Measurements from ENCODE around the gene ARVCF.

Gene ARVCF

DNA sequence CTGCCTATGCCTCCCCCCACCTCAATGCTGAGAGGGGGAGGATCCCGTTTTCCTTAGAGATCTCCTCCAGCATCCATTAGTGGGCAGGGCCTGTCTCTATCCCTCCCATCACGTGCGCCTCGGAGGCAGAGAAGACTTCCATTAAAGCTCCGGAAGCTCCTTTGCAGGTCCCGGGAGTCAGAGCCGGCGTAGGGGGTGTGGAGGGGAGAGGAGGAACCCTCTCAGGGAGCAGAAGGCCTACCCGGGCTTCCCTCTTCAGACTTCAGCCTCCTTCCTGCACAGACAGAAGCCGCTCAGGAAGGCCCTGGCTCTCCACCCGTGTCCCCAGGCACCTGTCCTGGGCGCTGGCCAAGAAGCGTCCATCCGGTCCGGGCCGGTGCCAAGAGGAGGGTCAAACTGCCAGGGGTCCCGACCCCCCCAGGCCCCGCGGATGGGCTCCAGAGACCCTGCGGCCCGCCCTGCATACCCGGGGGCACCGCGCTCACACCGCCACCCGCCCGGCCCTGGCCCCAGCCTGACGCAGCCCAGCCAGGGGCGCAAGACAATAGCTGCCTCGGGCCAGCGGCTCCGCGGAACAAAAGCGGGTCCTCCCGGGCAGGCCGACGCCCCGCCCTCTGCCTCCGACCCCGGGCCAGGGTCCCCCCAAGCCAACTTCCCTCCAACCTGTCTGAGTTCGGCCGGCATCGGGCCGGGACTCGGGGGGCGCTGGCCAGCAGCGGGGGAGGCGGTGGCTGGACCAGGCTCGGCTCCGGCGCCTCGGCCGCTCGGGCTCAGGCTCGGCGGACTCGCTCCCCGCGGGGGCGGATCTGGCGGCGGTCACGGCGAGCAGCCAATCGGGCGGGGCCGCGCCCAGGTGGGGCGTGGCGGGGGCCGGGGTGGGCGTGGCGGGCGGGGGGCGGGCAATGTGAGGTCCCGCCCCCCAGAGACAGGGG, 29.9 kb downstream of the ARVCF start:
- peak; percentile 21 for DNase-seq (ENCODE audit: low read depth, low spot score)

DNA sequence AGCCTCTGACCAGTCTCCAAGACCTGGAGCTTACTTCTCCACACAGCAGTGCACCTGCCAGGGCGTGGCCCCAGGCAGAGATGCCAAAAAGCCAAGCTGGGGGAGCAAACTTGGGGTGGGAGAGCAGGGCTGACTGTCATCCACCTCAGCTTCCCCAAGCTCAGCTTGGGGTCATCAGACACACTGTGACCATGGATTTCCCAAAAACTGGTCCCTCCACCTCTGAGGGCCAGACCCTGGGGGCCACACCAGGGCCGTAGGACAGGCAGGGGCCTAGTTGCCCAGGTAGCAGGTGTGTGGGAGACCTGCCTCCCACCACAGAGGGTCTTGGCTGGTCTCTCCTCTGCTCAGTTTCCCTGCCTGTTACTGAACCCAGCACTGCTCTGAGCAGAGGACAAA, 30.6 kb downstream of the ARVCF start:
- no peak for DNase-seq (ENCODE audit: low read depth, low spot score)

DNA sequence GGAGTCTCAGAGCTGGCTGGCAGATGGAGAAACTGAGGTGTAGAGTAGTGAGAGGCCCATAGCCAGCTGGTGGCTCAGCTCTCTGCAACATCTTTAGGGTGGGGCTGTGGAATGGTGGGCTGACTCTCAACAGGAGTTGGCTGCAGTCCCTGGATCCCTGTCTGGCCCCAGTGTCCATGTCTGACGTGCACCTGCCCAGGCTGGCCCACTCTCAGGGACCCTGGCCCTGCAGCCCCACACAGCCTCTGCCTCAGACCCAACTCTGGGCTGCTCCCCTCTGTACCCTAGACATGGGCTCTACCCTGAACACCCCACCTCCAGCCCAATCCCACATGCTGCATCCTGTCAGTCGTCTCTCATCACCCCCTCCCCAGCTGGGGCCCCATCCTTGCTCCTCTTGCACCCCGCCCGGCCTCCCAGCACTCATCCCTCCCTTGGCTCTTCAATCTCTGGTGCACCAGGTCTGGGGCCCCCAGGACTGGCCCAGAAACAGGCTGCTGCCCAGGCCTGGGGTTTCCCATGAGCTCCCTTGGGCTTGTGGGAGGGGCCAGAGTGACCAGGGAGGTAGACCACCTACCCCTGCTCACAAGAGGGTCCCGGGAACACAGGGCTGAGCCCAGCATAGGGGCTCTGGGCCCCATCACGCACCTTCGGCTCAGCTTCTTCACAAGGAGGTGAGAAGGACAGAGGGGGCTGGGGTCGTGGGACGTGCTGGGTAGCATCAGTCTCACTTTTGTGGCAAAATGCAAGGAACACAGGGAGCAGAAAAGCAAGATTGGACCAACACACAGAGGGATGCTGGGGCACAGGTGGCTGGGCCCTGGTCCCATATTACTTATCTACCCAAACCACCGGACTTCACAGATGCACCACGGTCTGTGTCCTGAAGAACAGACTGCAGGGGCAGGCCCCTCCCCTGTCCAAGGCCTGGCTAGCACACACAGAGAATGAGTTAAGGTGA, 31.5 kb downstream of the ARVCF start:
- no peak for DNase-seq (ENCODE audit: low read depth, low spot score)

DNA sequence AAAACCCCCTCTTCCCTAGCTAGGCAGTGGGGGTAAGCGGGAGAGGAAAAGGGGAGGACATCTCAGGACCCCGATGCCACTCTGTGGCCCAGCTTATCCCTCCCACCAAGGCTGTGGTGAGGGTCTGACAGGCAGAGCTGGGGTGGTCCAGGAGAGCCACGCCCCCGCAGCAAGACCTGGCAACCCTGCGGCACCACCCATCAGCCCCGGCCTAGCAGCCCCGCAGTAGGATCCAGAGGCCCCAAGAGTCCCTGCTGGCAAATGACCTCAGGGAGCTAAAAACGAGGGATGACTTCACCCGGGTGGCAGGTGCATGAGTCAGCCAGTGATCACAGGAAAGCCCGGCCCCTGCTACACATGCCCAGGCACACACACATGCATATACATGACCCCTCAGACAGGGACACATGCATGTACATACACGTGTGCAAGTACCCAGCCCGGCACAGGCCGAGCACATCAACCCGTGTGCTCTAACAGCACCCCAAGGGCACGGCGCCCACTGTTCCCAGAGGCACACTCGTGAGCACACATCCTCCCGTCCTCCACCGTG, 32.3 kb downstream of the ARVCF start:
- no peak for DNase-seq (ENCODE audit: low read depth, low spot score)

DNA sequence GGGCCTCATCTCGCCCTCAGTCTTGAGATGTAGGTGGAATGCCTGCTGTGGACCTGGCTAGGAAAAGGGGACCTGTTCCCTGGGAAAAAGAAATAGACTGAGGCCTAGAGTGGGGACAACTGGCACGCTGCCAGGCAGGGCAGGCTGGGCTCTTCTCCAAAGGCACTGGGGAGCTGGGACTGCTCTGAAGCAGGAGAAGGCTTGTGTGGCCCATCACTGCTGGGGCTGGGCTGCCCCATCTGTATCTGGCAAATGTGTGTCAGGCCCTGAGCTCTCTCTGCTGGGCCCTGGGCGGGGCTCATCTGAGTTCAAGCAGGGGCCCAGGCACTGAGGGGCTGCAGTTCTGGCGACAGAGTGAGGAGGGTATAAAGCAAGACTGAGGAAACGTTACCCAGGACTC, 32.9 kb downstream of the ARVCF start:
- DNase-seq (ENCODE audit: low read depth, low spot score), result no peak

DNA sequence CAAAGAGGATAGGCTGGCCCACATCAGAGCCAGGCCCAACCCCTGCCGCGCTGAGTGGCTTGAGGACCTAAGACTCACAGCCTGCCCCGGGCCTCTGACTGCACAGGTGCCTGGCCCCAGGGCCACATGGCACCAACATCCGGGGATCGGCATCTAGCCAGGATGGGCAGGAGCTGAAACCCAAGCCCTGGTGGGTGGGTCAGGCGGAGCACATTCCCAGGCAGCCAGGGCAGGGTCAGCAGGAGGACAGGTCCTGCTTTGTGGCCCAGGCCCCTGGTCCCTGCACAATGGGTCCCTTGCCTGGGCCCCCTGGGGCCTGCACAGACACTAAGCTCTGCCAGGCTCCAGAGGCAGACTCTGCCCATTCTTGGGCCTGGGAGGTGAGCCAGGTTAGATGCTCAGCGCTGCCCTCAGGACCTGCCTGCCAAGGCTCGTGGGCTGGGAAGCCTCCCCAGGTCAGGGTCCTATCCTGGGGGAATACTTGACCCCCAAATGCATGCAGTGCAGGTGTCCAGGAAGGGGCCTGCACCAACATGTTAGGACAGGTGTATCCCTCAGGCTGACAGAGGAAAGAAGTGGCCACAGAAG, 33.5 kb downstream of the ARVCF start:
- DNase-seq (ENCODE audit: low read depth, low spot score), result no peak

DNA sequence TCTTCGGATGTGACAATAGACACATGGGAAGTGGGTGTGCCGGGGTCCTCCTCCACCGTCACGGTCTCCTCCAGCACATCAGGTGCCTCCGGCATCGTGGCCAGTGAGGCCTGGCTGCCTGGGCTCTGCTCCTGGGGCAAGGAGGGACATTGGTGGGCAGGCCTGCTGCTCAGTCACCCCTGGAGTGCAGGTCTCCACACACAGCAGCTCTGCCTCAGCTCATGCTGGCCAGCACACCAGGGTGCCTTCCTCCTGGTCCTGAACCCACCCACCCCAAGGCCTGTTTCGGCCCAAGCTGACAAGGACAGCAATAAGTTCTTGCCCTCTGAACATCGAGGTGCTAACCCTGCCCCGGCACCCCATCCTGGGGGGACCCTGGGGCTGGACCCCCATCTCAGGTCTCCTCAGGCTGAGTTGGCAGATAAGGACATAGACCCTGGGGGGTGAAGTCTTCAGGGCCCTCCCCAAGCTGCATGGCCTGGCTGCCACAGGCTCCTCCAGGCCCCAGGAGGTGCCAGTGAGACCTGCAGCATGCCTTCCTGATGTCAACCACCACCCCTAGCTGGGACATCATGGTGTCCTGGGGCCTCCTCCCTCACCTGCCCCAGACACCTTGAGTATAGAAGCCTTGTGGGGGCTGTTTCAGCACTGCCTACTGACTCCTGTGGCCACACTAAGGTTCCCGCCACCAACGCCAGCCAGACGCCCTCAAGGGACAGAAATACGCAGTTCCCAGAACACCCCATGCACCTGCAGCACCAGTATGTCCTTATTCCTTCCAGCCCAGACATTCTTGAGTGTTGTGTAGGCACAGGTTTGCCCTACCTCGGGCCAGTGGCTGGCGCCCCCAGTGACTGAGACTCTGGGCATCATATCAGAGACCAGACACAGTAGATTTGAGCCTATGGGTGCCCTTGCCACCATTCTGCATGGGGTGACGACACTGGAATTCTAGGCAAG, 34.4 kb downstream of the ARVCF start:
- no peak for DNase-seq (ENCODE audit: low read depth, low spot score)

DNA sequence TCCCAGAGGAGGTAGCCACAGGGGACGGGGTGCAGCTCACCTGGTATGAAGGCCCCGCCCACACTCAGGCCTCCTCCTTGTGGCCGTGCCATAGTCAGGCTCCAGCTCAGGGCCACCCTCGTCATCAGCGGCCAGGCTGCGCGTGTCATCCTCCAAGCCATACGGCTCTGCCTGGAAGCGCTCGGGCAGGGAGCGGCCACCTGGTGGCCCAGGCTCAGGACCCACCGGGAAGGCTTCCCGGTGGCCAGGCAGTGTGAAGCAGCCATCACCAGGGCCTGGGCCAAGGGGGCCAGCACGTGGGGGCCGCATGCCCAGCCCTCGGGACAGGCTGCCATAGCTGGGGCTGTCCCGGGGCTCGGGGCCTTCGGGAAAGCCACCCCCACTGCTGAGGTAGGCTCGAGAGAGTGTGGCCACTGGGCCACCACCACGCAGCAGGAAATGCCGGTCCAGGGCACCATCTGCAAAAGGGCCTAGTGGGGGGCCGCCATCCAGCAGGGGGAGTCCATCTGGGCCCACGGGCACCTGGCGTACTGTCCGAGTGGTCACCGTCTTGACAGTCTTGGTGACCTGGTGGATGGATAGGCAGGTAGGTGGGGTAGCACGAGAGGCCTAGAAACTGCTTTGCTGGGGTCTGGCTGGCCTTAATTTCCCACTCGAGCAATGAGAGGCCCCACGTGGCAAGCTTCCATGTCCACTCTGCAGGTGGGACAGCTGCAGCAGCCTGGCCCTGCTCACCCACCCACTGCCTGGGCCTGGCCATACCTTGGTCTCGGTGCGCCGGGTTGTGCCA, 35.3 kb downstream of the ARVCF start:
- no peak for DNase-seq (ENCODE audit: low read depth, low spot score)

DNA sequence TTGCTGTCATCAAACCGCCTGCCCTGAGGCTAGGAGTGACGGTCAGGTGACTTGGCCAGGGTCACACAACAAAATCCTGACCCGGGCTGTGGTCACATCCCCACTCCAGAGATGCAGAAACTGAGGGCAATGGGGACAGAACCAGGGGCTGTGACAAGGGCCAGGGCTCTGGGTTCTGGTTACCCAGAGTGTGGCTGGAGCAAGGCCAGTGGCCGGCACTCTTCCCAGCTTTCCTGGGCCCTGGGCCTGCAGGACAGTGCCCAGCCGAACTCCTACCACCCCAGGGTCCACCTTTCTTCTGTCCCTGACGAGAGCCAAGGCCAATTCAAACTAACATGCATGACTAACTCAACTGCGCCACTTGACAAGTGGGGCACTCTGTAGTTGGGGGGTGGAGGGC, 35.9 kb downstream of the ARVCF start:
- DNase-seq (ENCODE audit: low read depth, low spot score), result no peak

DNA sequence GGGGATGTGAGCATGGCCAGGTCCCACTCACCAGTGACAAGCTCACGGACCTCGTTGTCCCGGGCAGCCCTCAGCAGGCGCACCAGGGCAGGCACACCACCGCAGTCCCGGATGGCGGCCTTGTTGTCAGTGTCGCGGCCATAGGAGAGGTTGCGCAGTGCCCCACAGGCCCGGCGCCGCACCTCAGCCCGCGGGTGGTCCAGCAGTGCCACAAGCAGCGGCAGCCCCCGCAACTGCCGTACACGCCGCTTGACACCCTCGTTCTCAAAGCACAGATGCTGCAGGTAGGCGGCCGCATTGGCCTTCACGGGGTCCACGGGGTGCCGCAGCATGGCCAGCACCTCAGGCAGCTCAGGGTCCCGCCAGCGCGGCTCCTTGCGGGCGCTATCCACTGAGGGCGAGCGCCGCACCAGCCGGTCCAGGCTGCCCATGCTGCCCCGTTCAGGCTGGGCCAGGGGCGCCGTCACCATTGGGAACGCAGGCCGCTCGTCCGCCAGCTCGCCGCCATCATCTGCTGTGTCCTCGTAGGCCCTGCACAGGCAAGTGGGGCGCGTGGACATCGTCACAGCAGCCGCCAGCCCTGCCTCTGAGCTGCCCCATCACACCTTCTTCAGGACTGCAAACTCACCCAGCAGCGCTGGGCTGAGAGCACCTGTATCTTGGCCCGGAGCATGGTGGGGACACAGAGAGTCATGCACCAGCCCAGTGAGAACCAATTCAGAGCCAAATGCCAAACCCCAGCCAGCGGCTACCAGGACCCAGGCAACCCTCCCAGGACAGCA, 36.7 kb downstream of the ARVCF start:
- no peak for DNase-seq (ENCODE audit: low read depth, low spot score)

DNA sequence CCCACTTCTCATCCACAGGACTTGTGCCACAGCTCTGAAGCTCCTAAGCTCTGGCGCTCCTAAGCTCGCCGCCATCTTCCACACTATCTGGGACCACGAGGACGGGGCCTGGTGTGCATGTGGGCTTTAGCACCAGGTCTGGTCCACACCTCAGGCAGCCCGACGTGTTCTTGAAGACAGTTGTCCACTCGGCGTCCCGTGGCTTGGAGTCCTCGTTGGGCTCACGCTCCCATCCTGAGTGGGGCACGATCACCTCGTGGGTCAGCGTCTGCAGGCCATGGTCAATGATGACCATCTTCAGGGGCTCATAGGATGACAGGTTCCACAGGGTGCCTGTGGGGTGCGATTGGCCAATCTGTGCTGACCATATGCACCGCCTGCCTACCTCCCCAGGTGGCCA, 37.9 kb downstream of the ARVCF start:
- no peak for DNase-seq (ENCODE audit: low read depth, low spot score)

DNA sequence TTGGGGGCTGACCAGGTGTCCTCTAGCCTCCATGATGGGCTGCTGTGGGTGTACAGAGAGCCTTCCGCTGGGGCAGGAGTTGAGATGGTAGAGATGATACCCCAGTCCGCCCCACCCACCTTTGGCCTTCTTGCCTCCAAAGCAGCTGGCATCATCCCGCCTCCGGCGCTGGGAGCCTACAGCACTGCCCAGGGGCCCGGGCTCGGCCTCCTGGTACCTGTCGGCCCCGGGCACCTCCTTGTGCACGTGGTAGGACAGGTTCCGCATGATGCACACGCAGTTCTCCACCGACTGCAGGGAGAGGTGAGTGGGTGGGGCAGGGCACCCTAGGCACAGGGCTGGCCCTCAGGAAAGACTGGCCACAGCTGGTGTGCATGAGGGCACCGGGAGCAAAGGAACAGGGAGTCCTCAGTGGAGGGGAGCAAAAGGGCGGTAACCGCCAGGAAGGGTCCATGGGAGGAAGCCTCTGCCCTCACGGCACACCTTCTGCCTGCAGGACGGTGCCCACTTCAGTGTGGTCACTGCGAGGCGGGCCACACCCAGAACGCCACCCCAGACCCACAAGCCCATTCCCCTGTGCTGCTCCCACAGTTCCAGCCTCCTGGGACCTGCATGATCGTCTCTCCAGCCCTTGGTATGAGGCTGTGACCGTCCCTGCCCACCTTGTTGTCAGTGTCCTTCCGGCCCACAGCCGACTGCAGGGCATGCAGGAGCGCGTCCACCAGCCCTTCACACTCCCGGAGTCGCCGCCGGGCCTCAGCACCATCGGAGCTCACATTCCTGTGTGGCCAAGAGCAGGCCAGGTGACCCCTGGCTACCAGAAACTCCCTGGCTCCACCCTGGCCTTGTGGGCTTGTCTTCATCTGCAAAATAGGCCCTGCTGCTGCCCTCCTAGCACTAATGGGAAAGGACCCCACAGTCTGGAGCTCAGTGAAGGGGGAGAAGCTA, 39.1 kb downstream of the ARVCF start:
- DNase-seq (ENCODE audit: low read depth, low spot score), result no peak

DNA sequence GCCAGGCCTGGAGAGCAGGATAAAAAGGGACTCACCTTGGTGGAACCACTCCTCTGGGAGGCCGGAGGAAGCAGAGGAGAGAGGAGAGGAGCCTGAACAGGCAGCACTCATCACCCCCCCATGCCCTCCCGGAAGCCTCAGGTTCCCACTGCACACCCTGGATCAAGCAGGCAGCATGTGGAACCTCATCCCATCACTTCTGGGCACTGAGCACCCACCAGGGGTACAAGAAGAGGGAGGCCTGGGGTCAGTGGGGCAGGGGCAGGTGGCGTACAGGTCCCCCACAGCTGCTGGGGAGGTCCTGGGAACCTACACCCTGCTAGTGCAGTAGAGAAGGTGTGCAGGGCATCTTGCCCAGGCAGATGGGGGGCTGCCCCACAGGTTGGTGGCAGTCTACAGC, 40.0 kb downstream of the ARVCF start:
- DNase-seq (ENCODE audit: low read depth, low spot score), result no peak

DNA sequence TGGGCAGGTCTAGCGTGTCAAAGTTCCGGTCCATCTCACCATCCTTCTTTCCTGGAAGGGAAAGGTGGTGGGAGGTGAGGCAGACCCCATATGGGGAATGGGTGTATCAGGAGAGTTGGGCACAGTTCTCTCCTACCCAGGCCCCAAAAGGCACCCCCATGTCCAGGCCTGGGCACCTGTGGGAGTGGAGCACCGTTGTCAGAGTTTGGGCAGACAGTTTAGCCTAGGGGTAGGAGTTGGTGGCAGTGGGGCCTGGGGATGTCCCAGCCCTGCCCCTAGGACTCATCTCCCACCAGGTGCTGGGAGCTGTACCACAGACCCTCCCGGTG, 41.0 kb downstream of the ARVCF start:
- no peak for DNase-seq (ENCODE audit: low read depth, low spot score)

DNA sequence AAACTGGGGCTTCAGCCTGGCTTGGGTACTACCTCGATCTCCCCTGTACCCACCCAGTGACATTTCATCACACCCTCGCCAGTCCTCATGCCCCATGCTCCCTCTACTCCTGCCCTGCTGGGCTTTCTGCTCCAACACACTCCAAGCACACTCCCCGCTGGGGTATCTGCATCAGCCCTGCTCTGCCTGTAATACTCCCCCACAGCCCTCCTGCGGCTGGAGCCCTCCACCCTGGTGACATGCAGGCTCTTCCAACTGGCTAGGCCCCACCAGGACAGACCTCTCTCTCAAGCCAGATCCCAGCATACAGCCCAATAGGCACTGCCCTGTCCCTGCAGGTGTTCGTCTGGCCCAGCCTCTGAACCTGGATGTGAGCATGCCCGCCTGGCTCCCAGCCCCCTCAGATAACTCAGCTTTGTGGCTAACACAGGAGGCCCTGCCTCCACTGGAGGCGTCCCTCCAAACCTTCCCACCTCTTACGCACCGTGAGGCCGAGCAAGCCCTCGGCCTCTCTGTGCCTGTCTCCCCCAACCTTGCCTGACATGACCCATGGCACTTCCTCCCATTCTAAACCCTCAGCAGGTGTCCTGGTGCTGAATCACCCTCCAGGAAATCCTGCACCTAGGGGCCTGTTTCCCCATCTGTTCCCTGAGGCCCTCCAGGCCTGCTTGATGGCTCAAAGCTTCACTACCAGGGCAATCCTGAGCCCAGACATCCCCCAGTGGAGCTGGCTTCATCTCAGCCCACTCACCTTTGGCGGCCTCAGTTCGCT, 41.5 kb downstream of the ARVCF start:
- DNase-seq (ENCODE audit: low read depth, low spot score), result no peak

DNA sequence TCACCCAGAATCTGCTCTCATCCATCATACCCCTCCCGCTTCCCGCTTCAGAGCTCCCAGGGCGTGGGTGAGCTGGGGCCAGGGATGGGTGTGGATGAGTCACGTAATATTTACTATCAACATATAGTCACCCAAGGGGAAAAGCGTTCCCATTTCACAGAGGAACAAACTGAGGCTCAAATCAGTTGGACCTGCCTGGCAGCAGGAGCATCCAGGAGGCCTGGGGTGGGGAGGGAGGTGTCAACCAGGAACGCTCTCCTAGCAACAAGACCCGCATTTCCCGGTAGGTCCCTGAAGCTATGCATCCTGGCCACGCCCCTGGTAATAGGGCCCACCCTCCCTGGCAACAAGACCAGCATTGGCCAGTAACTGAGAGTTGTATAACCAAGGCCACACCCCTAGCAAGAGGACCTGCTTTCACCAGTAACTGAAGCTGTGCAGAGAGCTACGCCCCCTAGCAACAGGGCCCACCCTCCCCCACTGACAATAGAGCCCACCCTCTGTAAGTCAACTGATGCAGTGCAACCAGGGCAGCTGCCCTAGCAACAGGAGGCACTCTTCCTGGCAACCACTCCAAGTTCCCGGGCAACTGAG, 42.3 kb downstream of the ARVCF start:
- no peak for DNase-seq (ENCODE audit: low read depth, low spot score)

Data from activated CD4-positive, CD25-positive, alpha-beta regulatory T cell treated with anti-CD3 and anti-CD28 coated beads, Interleukin-2, amount 50 U/mL, for 16 hours (primary cell).